CD14-positive monocyte (primary cell): ENCODE results near the gene PPA2. TPM values are rescaled to one million over a fixed set of nuclear protein-coding genes. Genes with fewer than 3 reads are reported as not detected.

Experiments
- DNase-seq, 3 donors: peaks; one replicate each; pipeline ENCODE4 v3.0.0-alpha.2; 2011 to 2022
- H2AFZ ChIP-seq: 2 replicates; pipeline ENCODE4 v1.6.0; 2012; ENCODE audit warnings: mild to moderate bottlenecking, low read depth, low read length, inconsistent platforms; ENCODE audit not compliant: insufficient read depth, poor library complexity, severe bottlenecking
- H3K27ac ChIP-seq, 2 donors: 1 replicate in 1 of 2; 2 replicates in 1 of 2; pipeline ENCODE4 v1.5.1; 2012 to 2013; ENCODE audit warnings: low read length in 2 of 2, control low read depth in 1 of 2, inconsistent platforms in 1 of 2, low read depth in 1 of 2, mild to moderate bottlenecking in 1 of 2
- H3K27me3 ChIP-seq, 2 donors: one replicate each; pipeline versions ENCODE4 v1.6.0 to v1.6.1; 2011 to 2013; ENCODE audit warnings: low read length in 2 of 2; ENCODE audit not compliant: control insufficient read depth in 2 of 2, insufficient read depth in 2 of 2
- H3K36me3 ChIP-seq, 2 donors: replicated peaks in 1 of 2; 1 replicate in 1 of 2; 2 replicates in 1 of 2; pipeline versions ENCODE4 v1.5.1 to v1.6.1; 2012 to 2013; ENCODE audit warnings: low read length in 2 of 2, control low read depth in 1 of 2, inconsistent platforms in 1 of 2, mild to moderate bottlenecking in 1 of 2; ENCODE audit not compliant: insufficient read depth in 2 of 2, control insufficient read depth in 1 of 2
- H3K4me1 ChIP-seq, 2 donors: 1 replicate in 1 of 2; 2 replicates in 1 of 2; pipeline versions ENCODE4 v1.5.1 to v1.6.1; 2012 to 2013; ENCODE audit warnings: low read length in 2 of 2, control low read depth in 1 of 2, inconsistent platforms in 1 of 2, mild to moderate bottlenecking in 1 of 2, moderate library complexity in 1 of 2; ENCODE audit not compliant: insufficient read depth in 2 of 2, control insufficient read depth in 1 of 2
- H3K4me2 ChIP-seq: replicated peaks from 2 replicates; pipeline ENCODE3; 2012; ENCODE audit warnings: low read length, moderate library complexity, mild to moderate bottlenecking; ENCODE audit not compliant: poor library complexity, severe bottlenecking; ENCODE audit errors: extremely low read depth
- H3K4me3 ChIP-seq, 3 experiments: fragments of 200-600 bp in 1 of 3; sonication (generic) in 1 of 3; replicated peaks in 1 of 3; 1 replicate in 2 of 3; 2 replicates in 1 of 3; pipeline ENCODE4 v1.5.1; 2011 to 2013; ENCODE audit warnings: low read length in 3 of 3, mild to moderate bottlenecking in 3 of 3, control low read depth in 2 of 3, low read depth in 2 of 3, inconsistent platforms in 1 of 3, moderate library complexity in 1 of 3
- H3K79me2 ChIP-seq: 2 replicates; pipeline ENCODE4 v1.6.0; 2012; ENCODE audit warnings: mild to moderate bottlenecking, control low read depth, inconsistent platforms, low read length, moderate library complexity; ENCODE audit not compliant: insufficient read depth
- H3K9ac ChIP-seq: 2 replicates; pipeline ENCODE4 v1.6.0; 2017; ENCODE audit warnings: low read length, mild to moderate bottlenecking; ENCODE audit not compliant: insufficient read depth, poor library complexity, severe bottlenecking
- H3K9me3 ChIP-seq, 2 donors: replicated peaks in 1 of 2; 1 replicate in 1 of 2; 2 replicates in 1 of 2; pipeline versions ENCODE4 v1.5.1 to v1.6.1; 2012 to 2013; ENCODE audit warnings: low read length in 2 of 2, control low read depth in 1 of 2; ENCODE audit not compliant: control insufficient read depth in 1 of 2, insufficient read depth in 1 of 2
- H4K20me1 ChIP-seq: 2 replicates; pipeline ENCODE4 v1.6.0; 2012; ENCODE audit warnings: mild to moderate bottlenecking, low read length, control low read depth, moderate library complexity; ENCODE audit not compliant: insufficient read depth
- H3K27ac Mint-ChIP-seq, 7 donors: one replicate each; pipeline ENCODE4 v1.8.0; 2020; ENCODE audit warnings: mild to moderate bottlenecking in 7 of 7, mixed read lengths in 7 of 7, moderate library complexity in 6 of 7, inconsistent platforms in 2 of 7
- H3K27me3 Mint-ChIP-seq, 3 donors: one replicate each; pipeline ENCODE4 v1.8.0; 2021 to 2022; ENCODE audit warnings: low read depth in 3 of 3, mild to moderate bottlenecking in 3 of 3, mixed read lengths in 3 of 3, moderate library complexity in 3 of 3, inconsistent platforms in 1 of 3
- H3K36me3 Mint-ChIP-seq, 2 donors: one replicate each; pipeline ENCODE4 v1.8.0; 2020; ENCODE audit warnings: mixed read lengths in 2 of 2, inconsistent platforms in 1 of 2, mild to moderate bottlenecking in 1 of 2
- H3K4me1 Mint-ChIP-seq: one replicate; pipeline ENCODE4 v1.8.0; 2020; ENCODE audit warnings: mild to moderate bottlenecking, mixed read lengths
- H3K4me3 Mint-ChIP-seq, 2 donors: one replicate each; pipeline ENCODE4 v1.8.0; 2020; ENCODE audit warnings: mild to moderate bottlenecking in 2 of 2, mixed read lengths in 2 of 2, moderate library complexity in 1 of 2
- H3K9me3 Mint-ChIP-seq, 7 donors: one replicate each; pipeline ENCODE4 v1.8.0; 2020 to 2022; ENCODE audit warnings: mixed read lengths in 7 of 7, mild to moderate bottlenecking in 6 of 7, moderate library complexity in 6 of 7, inconsistent platforms in 2 of 7
- CTCF ChIP-seq: fragments of 200-600 bp; IDR thresholded peaks from one replicate; pipeline ENCODE4 v1.8.0; 2022; ENCODE audit warnings: antibody characterized with exemption, mild to moderate bottlenecking
- WGBS: methylation state at CpG from one replicate; pipeline ENCODE4 v1.1.5; 2013; ENCODE audit warnings: missing lambda C conversion rate; ENCODE audit not compliant: insufficient coverage; 5-methylcytosine and 5-hydroxymethylcytosine counted together
- intact Hi-C, 2 donors: fragments of 100-400 bp; cut with micrococcal nuclease; formaldehyde crosslinking; loops; one replicate each; pipeline versions ENCODE4 v1.15.0 to v1.15.1; 2023
- polyA plus RNA-seq, 3 donors: library from polyadenylated mRNA; depleted of rRNA in 1 of 3; unstranded in 2 of 3; stranded (reverse) in 1 of 3; fragments of 300-500 nt in 2 of 3; fragments of >200 nt in 1 of 3; fragmentation: Illumina TruSeq in 2 of 3; gene quantifications; 1 replicate in 2 of 3; 2 replicates in 1 of 3; pipeline ENCODE4 v1.2.3, GENCODE V29; 2012 to 2021

Gene PPA2
- polyA plus RNA-seq, 3 donors = 24.8 to 128 (median 110) TPM

- Mint-ChIP-seq H3K27me3 (no peaks in the 10 kb centered on the region), H3K4me3 (no peak overlapping the region), H3K36me3 (peaks cover 63 to 68% of the 10 kb centered on the region in 2 donors), H3K9me3 (peaks cover 11 to 14% (median 13%) of the 10 kb centered on the region in 7 donors), H3K4me1 (no peaks in the 10 kb centered on the region), H3K27ac (no peak overlapping the region)
- Histone ChIP-seq H4K20me1 (no peaks in the 10 kb centered on the region), H2AFZ (no peak overlapping the region), H3K4me3 (no peak overlapping the region), H3K36me3 (peaks cover 48 to 84% of the 10 kb centered on the region in 2 donors), H3K27me3 (no peaks in the 10 kb centered on the region), H3K9ac (no peak overlapping the region), H3K4me1 (no peaks in the 10 kb centered on the region), H3K9me3 (peaks cover 0 to 13% of the 10 kb centered on the region in 2 donors), H3K4me2 (no peak overlapping the region), H3K27ac (no peak overlapping the region), H3K79me2 (no peaks in the 10 kb centered on the region)
- intact Hi-C loops = no loop called here
- no CpG with 5 or more reads among the region's 6 CpGs for WGBS
- no peak for TF ChIP-seq CTCF
- no peak for DNase-seq
These were observed 36.2 kb downstream of the PPA2 start for GRCh38 chr4:105437637-105438036.

GRCh38 chr4:105436414-105436813 is 37.4 kb downstream of the PPA2 start:
- Histone ChIP-seq H3K9ac (no peak overlapping the region), H3K4me1 (no peaks in the 10 kb centered on the region), H3K27me3 (no peaks in the 10 kb centered on the region), H3K79me2 (no peaks in the 10 kb centered on the region), H3K9me3 (peaks cover 0 to 13% of the 10 kb centered on the region in 2 donors), H2AFZ (no peak overlapping the region), H3K4me2 (no peak overlapping the region), H3K27ac (no peak overlapping the region), H3K36me3 (peaks cover 50 to 86% of the 10 kb centered on the region in 2 donors), H4K20me1 (no peaks in the 10 kb centered on the region), H3K4me3 (no peak overlapping the region)
- no peak for TF ChIP-seq CTCF
- intact Hi-C loops = no loop called here
- no peak overlapping the region for H3K27ac Mint-ChIP-seq
- no peaks in the 10 kb centered on the region for H3K4me1 Mint-ChIP-seq
- H3K27me3 Mint-ChIP-seq = no peaks in the 10 kb centered on the region
- no peak for DNase-seq
- no peak overlapping the region for H3K4me3 Mint-ChIP-seq
- peaks cover 68 to 76% of the 10 kb centered on the region in 2 donors for H3K36me3 Mint-ChIP-seq
- H3K9me3 Mint-ChIP-seq = peaks cover 9 to 14% (median 13%) of the 10 kb centered on the region in 7 donors
